ENCODE measurements around the gene STAT2. TPM values are rescaled to one million over a fixed set of nuclear protein-coding genes. Genes with fewer than 3 reads are reported as not detected.

The STAT2 gene
- total RNA-seq, 4 donors from 2014 or later: 93.8 to 182 (median 111) TPM

DNA sequence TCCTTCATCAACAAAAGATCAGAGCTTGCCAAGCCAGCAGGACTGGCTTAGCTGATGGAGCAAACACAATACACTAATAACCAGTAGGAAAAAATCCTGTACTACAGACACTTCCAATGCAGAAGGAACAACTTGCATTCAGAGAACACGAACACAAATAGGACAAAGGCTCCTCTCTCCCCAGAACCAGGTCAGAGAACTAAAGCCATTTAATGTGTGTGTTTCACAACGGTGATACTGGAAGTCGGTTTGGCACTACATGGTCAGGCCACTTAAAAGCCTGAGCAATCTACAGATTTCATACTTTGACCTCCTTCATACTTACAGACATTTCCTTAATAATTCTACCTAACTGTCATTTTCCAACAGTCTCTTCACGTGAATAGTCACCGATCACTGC, 66.1 kb downstream of the STAT2 start:
- Histone ChIP-seq H3K36me3 (peaks cover 11% of the 10 kb centered on the region), H3K9me3 (no peaks in the 10 kb centered on the region), H3K4me3 (no peak overlapping the region), H3K27ac (no peak overlapping the region), H3K27me3 (no peaks in the 10 kb centered on the region), H3K4me1 (peaks cover 44% of the 10 kb centered on the region)
- DNase-seq (ENCODE audit: low spot score in 2 of 2): no peak
- TF ChIP-seq POLR2A (IDR thresholded peaks at IDR 0.05): no peak
- no peak for TF ChIP-seq POLR2AphosphoS5 (IDR thresholded peaks at IDR 0.05)
- TF ChIP-seq, protein P1, sequence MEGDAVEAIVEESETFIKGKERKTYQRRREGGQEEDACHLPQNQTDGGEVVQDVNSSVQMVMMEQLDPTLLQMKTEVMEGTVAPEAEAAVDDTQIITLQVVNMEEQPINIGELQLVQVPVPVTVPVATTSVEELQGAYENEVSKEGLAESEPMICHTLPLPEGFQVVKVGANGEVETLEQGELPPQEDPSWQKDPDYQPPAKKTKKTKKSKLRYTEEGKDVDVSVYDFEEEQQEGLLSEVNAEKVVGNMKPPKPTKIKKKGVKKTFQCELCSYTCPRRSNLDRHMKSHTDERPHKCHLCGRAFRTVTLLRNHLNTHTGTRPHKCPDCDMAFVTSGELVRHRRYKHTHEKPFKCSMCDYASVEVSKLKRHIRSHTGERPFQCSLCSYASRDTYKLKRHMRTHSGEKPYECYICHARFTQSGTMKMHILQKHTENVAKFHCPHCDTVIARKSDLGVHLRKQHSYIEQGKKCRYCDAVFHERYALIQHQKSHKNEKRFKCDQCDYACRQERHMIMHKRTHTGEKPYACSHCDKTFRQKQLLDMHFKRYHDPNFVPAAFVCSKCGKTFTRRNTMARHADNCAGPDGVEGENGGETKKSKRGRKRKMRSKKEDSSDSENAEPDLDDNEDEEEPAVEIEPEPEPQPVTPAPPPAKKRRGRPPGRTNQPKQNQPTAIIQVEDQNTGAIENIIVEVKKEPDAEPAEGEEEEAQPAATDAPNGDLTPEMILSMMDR (IDR thresholded peaks at IDR 0.05): no peak
- TF ChIP-seq EP300 (IDR thresholded peaks at IDR 0.05): no peak
- WGBS: 81% methylated on average over 5 of the region's 5 CpGs

Other genes with a start within 250 kb of the STAT2 start
- gene RPL41, start 243.5 kb downstream of the STAT2 start, total RNA-seq: 1,000 to 10,000 TPM; 2,523 to 6,346 (median 5,689) TPM
- gene ZC3H10, start 241.8 kb downstream of the STAT2 start, total RNA-seq: 1 to 10 TPM; 2.1 to 5.6 (median 3.4) TPM
- 100 to 1,000 TPM in 2 of 4 donors, 10 to 100 TPM in 2; 73.1 to 128 (median 103) TPM for gene ESYT1, start 231.8 kb downstream of the STAT2 start, total RNA-seq
- gene MYL6B, start 207.5 kb downstream of the STAT2 start, total RNA-seq: 10 to 100 TPM; 28.3 to 37.4 (median 28.5) TPM
- gene MYL6, start 201.7 kb downstream of the STAT2 start, total RNA-seq: 1,000 to 10,000 TPM in 1 of 4 donors, 100 to 1,000 TPM in 3; 773 to 1,142 (median 915) TPM
- 100 to 1,000 TPM in 2 of 4 donors, 10 to 100 TPM in 2; 53.6 to 137 (median 85.9) TPM for gene SMARCC2, start 170.6 kb downstream of the STAT2 start, total RNA-seq
- gene RNF41, start 138.2 kb downstream of the STAT2 start, total RNA-seq: 10 to 100 TPM; 28.4 to 60.6 (median 35.8) TPM
- gene NABP2, start 135.8 kb downstream of the STAT2 start, total RNA-seq: 10 to 100 TPM; 13.3 to 23.7 (median 20.1) TPM
- gene SLC39A5, start 130.1 kb downstream of the STAT2 start, total RNA-seq: 1 to 10 TPM in 2 of 4 donors, not detected in 2; 1.3 to 2.4 TPM
- gene ANKRD52, start 101.7 kb downstream of the STAT2 start, total RNA-seq: 10 to 100 TPM; 20.3 to 33.6 (median 24.6) TPM
- gene COQ10A, start 93.2 kb downstream of the STAT2 start, total RNA-seq: 10 to 100 TPM in 1 of 4 donors, 1 to 10 TPM in 3; 3.4 to 17.0 (median 7.6) TPM
- 100 to 1,000 TPM; 176 to 218 (median 179) TPM for gene CS, start 59.8 kb downstream of the STAT2 start, total RNA-seq
- 10 to 100 TPM; 36.4 to 51.4 (median 42.4) TPM for gene CNPY2, start 44.1 kb downstream of the STAT2 start, total RNA-seq
- 100 to 1,000 TPM in 1 of 4 donors, 10 to 100 TPM in 3; 27.2 to 141 (median 39.7) TPM for gene PAN2, start 26.1 kb downstream of the STAT2 start, total RNA-seq
- gene IL23A, start 21.2 kb downstream of the STAT2 start, total RNA-seq: not detected
- gene APOF, start 2.8 kb upstream of the STAT2 start, total RNA-seq: not detected
- gene TIMELESS, start 89.3 kb upstream of the STAT2 start, total RNA-seq: 1 to 10 TPM; 5.4 to 7.1 (median 6.2) TPM
- gene MIP, start 94.5 kb upstream of the STAT2 start, total RNA-seq: not detected
- gene SPRYD4, start 108.5 kb upstream of the STAT2 start, total RNA-seq: 1 to 10 TPM; 2.8 to 4.8 (median 2.9) TPM
- 10 to 100 TPM in 2 of 4 donors, 1 to 10 TPM in 2; 7.9 to 23.9 (median 10.5) TPM for gene GLS2, start 128.1 kb upstream of the STAT2 start, total RNA-seq
- gene RBMS2, start 161.7 kb upstream of the STAT2 start, total RNA-seq: 10 to 100 TPM; 14.5 to 88.0 (median 29.1) TPM

Measured in suprapubic skin (tissue), 4 donors.